K562 (cell line): ENCODE data around the gene RWDD1. TPM values are rescaled to one million over a fixed set of nuclear protein-coding genes. Genes with fewer than 3 reads are reported as not detected.
A peak's percentile ranks its signal among the peaks of the same experiment; 100 is the strongest.

Source experiments
- ATAC-seq: fragments of 200-7000 bp; cut with Tn5 transposase; 3 replicates; pipeline ENCODE4 v1.9.1; 2020; ENCODE audit warnings: moderate library complexity
- BruUV-seq: library from RNA; stranded (reverse); fragments of 400-500 nt; replicated peaks from 2 replicates; lab custom pipeline; 2021; lab: Mats Ljungman, UMichigan
- CTCF ChIA-PET: fragments of 300-600 bp; formaldehyde crosslinking; extraction: SDS; loops from one replicate; lab custom pipeline; 2021; ENCODE audit warnings: low intra/inter-chr PET ratio; lab: Yijun Ruan, JAX
- POLR2A ChIA-PET: fragments of 300-600, 350-650 bp; sonication (Branson Sonifier 250); formaldehyde crosslinking; extraction: SDS; loops from one replicate; lab custom pipeline; 2021; ENCODE audit warnings: antibody characterized with exemption, inconsistent platforms; lab: Yijun Ruan, JAX
- DNase-seq, 4 experiments: peaks; one replicate each; pipeline versions ENCODE4 v3.0.0 to v3.0.0-alpha.2; 2011 to 2018; ENCODE audit warnings: low spot score in 3 of 4, mixed read lengths in 3 of 4; ENCODE audit errors: extremely low read depth in 1 of 4
- FAIRE-seq: peaks from 2 replicates; lab custom pipeline; 2011; peaks lifted over from hg19 to GRCh38; lab: Jason Lieb, UNC
- H2AFZ ChIP-seq: 2 replicates; pipeline ENCODE4 v1.6.0; 2011; ENCODE audit warnings: low read depth, low read length, control low read depth, inconsistent platforms
- H3K27ac ChIP-seq: fragments of 200-600 bp; 3 replicates; pipeline ENCODE4 v1.8.0; 2011; ENCODE audit warnings: low read depth, mild to moderate bottlenecking, control low read depth, inconsistent platforms, low read length, moderate library complexity, mixed read lengths; ENCODE audit errors: extremely low read depth
- H3K27me3 ChIP-seq, 2 experiments: fragments of 300-600 bp in 1 of 2; 2 replicates in 1 of 2; 3 replicates in 1 of 2; pipeline versions ENCODE4 v1.6.0 to v1.8.0; 2011; ENCODE audit warnings: inconsistent platforms in 2 of 2, low read length in 2 of 2, mild to moderate bottlenecking in 1 of 2, mixed read lengths in 1 of 2, moderate library complexity in 1 of 2; ENCODE audit not compliant: control insufficient read depth in 2 of 2, insufficient read depth in 2 of 2
- H3K36me3 ChIP-seq: fragments of 300-600 bp; 3 replicates; pipeline ENCODE4 v1.8.0; 2011; ENCODE audit warnings: mild to moderate bottlenecking, low read length, inconsistent platforms; ENCODE audit not compliant: control insufficient read depth, insufficient read depth
- H3K4me1 ChIP-seq, 2 experiments: fragments of 200-600 bp in 1 of 2; replicated peaks in 1 of 2; 2 replicates in 1 of 2; 3 replicates in 1 of 2; pipeline versions ENCODE4 v1.5.1 to v1.8.0; 2011; ENCODE audit warnings: inconsistent platforms in 2 of 2, low read length in 2 of 2, mild to moderate bottlenecking in 1 of 2, mixed read lengths in 1 of 2, moderate library complexity in 1 of 2; ENCODE audit not compliant: control insufficient read depth in 2 of 2, insufficient read depth in 2 of 2
- H3K4me2 ChIP-seq: 2 replicates; pipeline ENCODE4 v1.6.1; 2011; ENCODE audit warnings: low read length, control low read depth, inconsistent platforms, mixed read lengths; ENCODE audit not compliant: insufficient read depth
- H3K4me3 ChIP-seq: fragments of 200-600 bp; sonication (generic), shearing (Covaris generic); 2 replicates; pipeline ENCODE4 v1.5.1; 2016; ENCODE audit warnings: control low read depth, inconsistent platforms
- H3K79me2 ChIP-seq: fragments of 200-600 bp; 3 replicates; pipeline ENCODE4 v1.8.0; 2011; ENCODE audit warnings: low read length, inconsistent platforms; ENCODE audit not compliant: control insufficient read depth, insufficient read depth
- H3K9ac ChIP-seq, 2 experiments: 2 replicates each; pipeline versions ENCODE4 v1.6.0 to v1.6.1; 2011; ENCODE audit warnings: low read depth in 2 of 2, low read length in 2 of 2, control low read depth in 1 of 2, inconsistent platforms in 1 of 2, mild to moderate bottlenecking in 1 of 2, mixed read lengths in 1 of 2; ENCODE audit not compliant: insufficient read depth in 1 of 2
- H3K9me1 ChIP-seq: one replicate; pipeline ENCODE4 v1.6.0; 2011; ENCODE audit warnings: inconsistent platforms, mild to moderate bottlenecking, low read length, moderate library complexity; ENCODE audit not compliant: control insufficient read depth, insufficient read depth
- H3K9me3 ChIP-seq: replicated peaks from 2 replicates; pipeline ENCODE4 v1.5.1; 2011; ENCODE audit warnings: low read depth, low read length, inconsistent platforms; ENCODE audit not compliant: control insufficient read depth, insufficient read depth
- H4K20me1 ChIP-seq: replicated peaks from 2 replicates; pipeline ENCODE4 v1.6.1; 2011; ENCODE audit warnings: low read length, inconsistent platforms, mixed read lengths; ENCODE audit not compliant: control insufficient read depth, insufficient read depth
- ELF2 ChIP-seq: fragments of 250-450 bp; sonication (Bioruptor Pico); IDR thresholded peaks from 2 replicates; pipeline ENCODE4 v1.5.0; 2021; ENCODE audit warnings: mild to moderate bottlenecking
- GTF2E2 ChIP-seq: fragments of 200-800 bp; sonication (Bioruptor generic); IDR thresholded peaks from 2 replicates; pipeline ENCODE4 v1.6.1; 2016; ENCODE audit warnings: missing genetic modification characterization, missing compliant biosample characterization
- MTA3 ChIP-seq: fragments of 450-650 bp; formaldehyde crosslinking; IDR thresholded peaks from 2 replicates; pipeline ENCODE4 v1.6.1; 2017; ENCODE audit warnings: mild to moderate bottlenecking, borderline replicate concordance
- NBN ChIP-seq: fragments of 450-650 bp; IDR thresholded peaks from 2 replicates; pipeline ENCODE4 v1.6.1; 2016; ENCODE audit warnings: low read depth, mild to moderate bottlenecking
- NR3C1 ChIP-seq: sonication (generic); formaldehyde crosslinking; IDR thresholded peaks from 2 replicates; pipeline ENCODE4 v1.8.1; 2022; ENCODE audit warnings: missing genetic modification reagents
- PML ChIP-seq: IDR thresholded peaks from 2 replicates; pipeline ENCODE4 v1.6.1; 2012; ENCODE audit warnings: low read length, inconsistent platforms
- POLR2AphosphoS2 ChIP-seq: IDR thresholded peaks from 2 replicates; pipeline ENCODE4 v1.6.1; 2012; ENCODE audit warnings: low read length, improper control_type of control experiment
- POLR2AphosphoS5 ChIP-seq: IDR thresholded peaks from 2 replicates; pipeline ENCODE4 v1.6.1; 2011; ENCODE audit warnings: mild to moderate bottlenecking, low read depth, low read length, moderate library complexity; ENCODE audit not compliant: control insufficient read depth, insufficient read depth
- STAT5A ChIP-seq: IDR thresholded peaks from 2 replicates; pipeline ENCODE4 v1.6.1; 2012; ENCODE audit warnings: low read length, inconsistent platforms, borderline replicate concordance
- TCF7L2 ChIP-seq: fragments of 150-350 bp; IDR thresholded peaks from 2 replicates; pipeline ENCODE4 v1.6.1; 2016; ENCODE audit warnings: low read depth, mild to moderate bottlenecking, low read length, moderate library complexity
- ZKSCAN3 ChIP-seq: fragments of 250-450 bp; sonication (Bioruptor Pico); IDR thresholded peaks from 2 replicates; pipeline ENCODE4 v1.4.0; 2020
- ZNF263 ChIP-seq: sonication (generic); formaldehyde crosslinking; IDR thresholded peaks from 2 replicates; pipeline ENCODE4 v1.8.0; 2022; ENCODE audit warnings: mild to moderate bottlenecking, missing genetic modification reagents, borderline replicate concordance
- ZNF668 ChIP-seq: fragments of 250-450 bp; sonication (Bioruptor Pico); IDR thresholded peaks from 2 replicates; pipeline ENCODE4 v1.8.0; 2022; ENCODE audit warnings: mild to moderate bottlenecking, inconsistent platforms
- WGBS: fragments of 100-300 bp; shearing (Covaris generic); methylation state at CpG from one replicate; pipeline ENCODE4 v1.1.6; 2016; ENCODE audit warnings: low coverage, mixed read lengths; ENCODE audit not compliant: insufficient coverage; ENCODE audit errors: missing lambda C conversion rate; 5-methylcytosine and 5-hydroxymethylcytosine counted together
- in situ Hi-C: fragments of 300-500 bp; cut with MboI; formaldehyde crosslinking; loops from 4 replicates; pipeline ENCODE4 v1.15.0; 2018; ENCODE audit warnings: inconsistent platforms, mixed read lengths
- intact Hi-C: fragments of 100-400 bp; cut with micrococcal nuclease; formaldehyde crosslinking; loops from 2 replicates; pipeline ENCODE4 v1.14.2; 2022
- polyA plus RNA-seq, 8 experiments: library from polyadenylated mRNA; depleted of rRNA in 4 of 8; stranded (reverse) in 5 of 8; unstranded in 3 of 8; fragments of >200 nt; fragmentation: Nextera tagmentation in 2 of 8; fragmentation: Illumina TruSeq in 1 of 8; extraction: Ambion mirVana in 2 of 8; extraction: Trizol in 1 of 8; gene quantifications; 2 replicates each; pipeline versions ENCODE4 v1.2.1 to v1.2.3, GENCODE V29; 2011 to 2014; ENCODE audit warnings: inconsistent platforms in 1 of 8, missing spikeins in 1 of 8
- total RNA-seq, 7 experiments: library from RNA; depleted of rRNA in 6 of 7; stranded (reverse); fragments of >200 nt in 6 of 7; fragmentation: Illumina TruSeq in 2 of 7; extraction: Trizol in 2 of 7; gene quantifications; 2 replicates each; pipeline versions ENCODE4 v1.2.1 to v1.2.3, GENCODE V29; 2011 to 2021; ENCODE audit warnings: low replicate concordance in 1 of 7
- TF ChIP-seq, protein P1 (sequence below): fragments of 250-450 bp; sonication (Bioruptor Pico); IDR thresholded peaks from 2 replicates; pipeline ENCODE4 v1.8.0; 2021; ENCODE audit warnings: borderline replicate concordance, mild to moderate bottlenecking, moderate library complexity; ENCODE audit not compliant: poor library complexity, severe bottlenecking
- TF ChIP-seq, protein P2 (sequence below): fragments of 450-650 bp; IDR thresholded peaks from 2 replicates; pipeline ENCODE4 v1.6.1; 2017; ENCODE audit warnings: antibody characterized with exemption
- TF ChIP-seq, protein P3 (sequence below), 3 experiments: IDR thresholded peaks in 2 of 3; conservative IDR thresholded peaks in 1 of 3; 2 replicates each; pipeline ENCODE4 v1.5.1; 2011 to 2012; ENCODE audit warnings: low read length in 3 of 3, mild to moderate bottlenecking in 3 of 3, control low read depth in 2 of 3, improper control_type of control experiment in 1 of 3, inconsistent platforms in 1 of 3, low read depth in 1 of 3, mixed read lengths in 1 of 3, moderate library complexity in 1 of 3; ENCODE audit not compliant: insufficient read depth in 2 of 3
- TF ChIP-seq, protein P4 (sequence below): sonication (generic); formaldehyde crosslinking; IDR thresholded peaks from 2 replicates; pipeline ENCODE4 v1.8.0; 2022; ENCODE audit warnings: mild to moderate bottlenecking, missing genetic modification reagents

The RWDD1 gene
- total and polyA plus RNA-seq, 9 of the 15 experiments (the other 6 are each of a cell fraction or from before 2014, with no cell fraction given): 31.9 to 89.8 (median 48.7) TPM

DNA sequence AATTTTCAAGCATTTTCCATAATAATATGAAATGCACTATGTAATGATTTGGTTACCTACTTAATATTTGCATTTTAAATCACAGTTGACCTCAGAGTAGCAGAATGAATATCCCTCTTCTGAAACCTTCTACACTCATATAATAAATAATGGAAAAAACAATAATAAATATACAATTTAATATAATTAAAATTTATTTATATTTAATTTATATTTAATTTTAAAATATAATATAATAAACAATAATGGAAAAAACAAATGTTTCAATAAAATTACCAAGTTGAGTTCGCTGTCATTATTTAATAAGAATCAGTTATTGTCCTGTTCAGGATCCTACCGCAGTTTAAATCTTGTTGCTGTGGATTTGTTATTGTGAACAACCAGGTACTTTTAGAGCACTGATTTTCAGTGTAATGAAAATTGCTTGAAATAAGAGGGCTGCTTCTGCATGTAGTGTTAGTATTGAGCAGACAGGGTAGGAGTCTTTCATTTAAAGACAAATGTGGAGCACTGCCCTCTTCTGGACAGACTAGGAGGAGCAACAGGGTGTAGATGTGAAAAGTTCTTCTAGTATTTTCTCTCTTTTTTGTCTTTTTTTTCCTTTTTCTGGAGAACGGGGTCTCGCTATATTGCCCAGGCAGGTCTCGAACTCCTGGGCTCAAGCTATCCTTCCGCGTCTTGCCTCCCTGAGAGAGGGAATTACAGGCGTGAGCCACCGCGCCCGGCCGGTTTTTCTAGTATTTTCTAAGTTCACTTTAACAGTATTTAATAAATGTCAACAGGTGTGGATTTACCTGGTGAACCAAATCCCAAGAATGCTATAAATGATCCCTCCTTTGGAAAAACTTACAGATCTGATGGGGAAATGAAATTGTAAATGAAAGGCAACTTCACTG is 39.4 kb upstream of the RWDD1 start:
- BruUV-seq: no TSS peak
- FAIRE-seq: peak; percentile 93
- H2AFZ ChIP-seq: no peak overlapping the region
- in situ Hi-C loops: loop anchor here (10.0 kb wide), 1 partner anchor 267 kb away; no protein-coding TSS in a partner anchor
- ChIA-PET POLR2A (no interaction called here), CTCF (interaction anchor here (0.6 to 3.7 kb wide), 7 partner anchors 8 to 315 kb away, joined by 3 to 22 read pairs (median 3); no protein-coding TSS in a partner anchor)
- peak; percentile 63 to 78 (median 66) for DNase-seq
- ATAC-seq: peak; percentile 88
- 48% methylated on average over 12 of the region's 12 CpGs for WGBS
- H3K27ac ChIP-seq: no peak overlapping the region
- H3K9me1 ChIP-seq: no peaks in the 10 kb centered on the region
- H3K9ac ChIP-seq: no peak overlapping the region
- no peak overlapping the region for H3K4me3 ChIP-seq
- no peaks in the 10 kb centered on the region for H3K36me3 ChIP-seq
- peaks cover 0 to 4% of the 10 kb centered on the region in 2 experiments; a peak in 2 of 5 replicates for H3K27me3 ChIP-seq
- no peak overlapping the region for H3K4me2 ChIP-seq
- no peaks in the 10 kb centered on the region for H4K20me1 ChIP-seq
- H3K79me2 ChIP-seq: no peaks in the 10 kb centered on the region
- H3K9me3 ChIP-seq: no peaks in the 10 kb centered on the region
- intact Hi-C loops: loop anchor here (1.0 to 2.0 kb wide), 5 partner anchors 21 to 315 kb away; partner anchors contain the start of gene CALHM5
- peaks cover 0 to 2% of the 10 kb centered on the region in 2 experiments; a peak in 1 of 5 replicates for H3K4me1 ChIP-seq
- TF ChIP-seq POLR2AphosphoS5: no peak
- TF ChIP-seq, protein P1, sequence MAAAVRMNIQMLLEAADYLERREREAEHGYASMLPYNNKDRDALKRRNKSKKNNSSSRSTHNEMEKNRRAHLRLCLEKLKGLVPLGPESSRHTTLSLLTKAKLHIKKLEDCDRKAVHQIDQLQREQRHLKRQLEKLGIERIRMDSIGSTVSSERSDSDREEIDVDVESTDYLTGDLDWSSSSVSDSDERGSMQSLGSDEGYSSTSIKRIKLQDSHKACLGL: no peak
- TF ChIP-seq POLR2AphosphoS2: no peak
- no peak for TF ChIP-seq NBN
- TF ChIP-seq TCF7L2: no peak
- TF ChIP-seq, protein P2, sequence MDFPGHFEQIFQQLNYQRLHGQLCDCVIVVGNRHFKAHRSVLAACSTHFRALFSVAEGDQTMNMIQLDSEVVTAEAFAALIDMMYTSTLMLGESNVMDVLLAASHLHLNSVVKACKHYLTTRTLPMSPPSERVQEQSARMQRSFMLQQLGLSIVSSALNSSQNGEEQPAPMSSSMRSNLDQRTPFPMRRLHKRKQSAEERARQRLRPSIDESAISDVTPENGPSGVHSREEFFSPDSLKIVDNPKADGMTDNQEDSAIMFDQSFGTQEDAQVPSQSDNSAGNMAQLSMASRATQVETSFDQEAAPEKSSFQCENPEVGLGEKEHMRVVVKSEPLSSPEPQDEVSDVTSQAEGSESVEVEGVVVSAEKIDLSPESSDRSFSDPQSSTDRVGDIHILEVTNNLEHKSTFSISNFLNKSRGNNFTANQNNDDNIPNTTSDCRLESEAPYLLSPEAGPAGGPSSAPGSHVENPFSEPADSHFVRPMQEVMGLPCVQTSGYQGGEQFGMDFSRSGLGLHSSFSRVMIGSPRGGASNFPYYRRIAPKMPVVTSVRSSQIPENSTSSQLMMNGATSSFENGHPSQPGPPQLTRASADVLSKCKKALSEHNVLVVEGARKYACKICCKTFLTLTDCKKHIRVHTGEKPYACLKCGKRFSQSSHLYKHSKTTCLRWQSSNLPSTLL: no peak
- TF ChIP-seq, protein P3, sequence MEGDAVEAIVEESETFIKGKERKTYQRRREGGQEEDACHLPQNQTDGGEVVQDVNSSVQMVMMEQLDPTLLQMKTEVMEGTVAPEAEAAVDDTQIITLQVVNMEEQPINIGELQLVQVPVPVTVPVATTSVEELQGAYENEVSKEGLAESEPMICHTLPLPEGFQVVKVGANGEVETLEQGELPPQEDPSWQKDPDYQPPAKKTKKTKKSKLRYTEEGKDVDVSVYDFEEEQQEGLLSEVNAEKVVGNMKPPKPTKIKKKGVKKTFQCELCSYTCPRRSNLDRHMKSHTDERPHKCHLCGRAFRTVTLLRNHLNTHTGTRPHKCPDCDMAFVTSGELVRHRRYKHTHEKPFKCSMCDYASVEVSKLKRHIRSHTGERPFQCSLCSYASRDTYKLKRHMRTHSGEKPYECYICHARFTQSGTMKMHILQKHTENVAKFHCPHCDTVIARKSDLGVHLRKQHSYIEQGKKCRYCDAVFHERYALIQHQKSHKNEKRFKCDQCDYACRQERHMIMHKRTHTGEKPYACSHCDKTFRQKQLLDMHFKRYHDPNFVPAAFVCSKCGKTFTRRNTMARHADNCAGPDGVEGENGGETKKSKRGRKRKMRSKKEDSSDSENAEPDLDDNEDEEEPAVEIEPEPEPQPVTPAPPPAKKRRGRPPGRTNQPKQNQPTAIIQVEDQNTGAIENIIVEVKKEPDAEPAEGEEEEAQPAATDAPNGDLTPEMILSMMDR (IDR thresholded peaks at IDR 0.05 in 2 of 3, conservative IDR thresholded peaks at IDR 0.05 in 1 of 3; ENCODE audit: insufficient read depth in 2 of 3, low read depth in 1 of 3, low read length in 3 of 3): peak; percentile 79 to 86 (median 84)
- no peak for TF ChIP-seq MTA3
- TF ChIP-seq STAT5A: no peak
- no peak for TF ChIP-seq ZKSCAN3 (CRISPR knock-in tag)
- TF ChIP-seq ELF2 (CRISPR knock-in tag): no peak
- no peak for TF ChIP-seq GTF2E2 (tag)
- TF ChIP-seq, protein P4, sequence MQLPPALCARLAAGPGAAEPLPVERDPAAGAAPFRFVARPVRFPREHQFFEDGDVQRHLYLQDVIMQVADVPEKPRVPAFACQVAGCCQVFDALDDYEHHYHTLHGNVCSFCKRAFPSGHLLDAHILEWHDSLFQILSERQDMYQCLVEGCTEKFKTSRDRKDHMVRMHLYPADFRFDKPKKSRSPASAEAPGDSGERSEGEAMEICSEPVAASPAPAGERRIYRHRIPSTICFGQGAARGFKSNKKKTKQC: no peak
- no peak for TF ChIP-seq ZNF668
- no peak for TF ChIP-seq NR3C1 (CRISPR knock-in tag)
- TF ChIP-seq ZNF263: no peak
- TF ChIP-seq PML: no peak
